ENCODE data around the gene HK1. TPM values are rescaled to one million over a fixed set of nuclear protein-coding genes. Genes with fewer than 3 reads are reported as not detected.

The HK1 gene
- total and polyA plus RNA-seq, 12 donors, result 18.4 to 79.3 (median 45.1) TPM

DNA sequence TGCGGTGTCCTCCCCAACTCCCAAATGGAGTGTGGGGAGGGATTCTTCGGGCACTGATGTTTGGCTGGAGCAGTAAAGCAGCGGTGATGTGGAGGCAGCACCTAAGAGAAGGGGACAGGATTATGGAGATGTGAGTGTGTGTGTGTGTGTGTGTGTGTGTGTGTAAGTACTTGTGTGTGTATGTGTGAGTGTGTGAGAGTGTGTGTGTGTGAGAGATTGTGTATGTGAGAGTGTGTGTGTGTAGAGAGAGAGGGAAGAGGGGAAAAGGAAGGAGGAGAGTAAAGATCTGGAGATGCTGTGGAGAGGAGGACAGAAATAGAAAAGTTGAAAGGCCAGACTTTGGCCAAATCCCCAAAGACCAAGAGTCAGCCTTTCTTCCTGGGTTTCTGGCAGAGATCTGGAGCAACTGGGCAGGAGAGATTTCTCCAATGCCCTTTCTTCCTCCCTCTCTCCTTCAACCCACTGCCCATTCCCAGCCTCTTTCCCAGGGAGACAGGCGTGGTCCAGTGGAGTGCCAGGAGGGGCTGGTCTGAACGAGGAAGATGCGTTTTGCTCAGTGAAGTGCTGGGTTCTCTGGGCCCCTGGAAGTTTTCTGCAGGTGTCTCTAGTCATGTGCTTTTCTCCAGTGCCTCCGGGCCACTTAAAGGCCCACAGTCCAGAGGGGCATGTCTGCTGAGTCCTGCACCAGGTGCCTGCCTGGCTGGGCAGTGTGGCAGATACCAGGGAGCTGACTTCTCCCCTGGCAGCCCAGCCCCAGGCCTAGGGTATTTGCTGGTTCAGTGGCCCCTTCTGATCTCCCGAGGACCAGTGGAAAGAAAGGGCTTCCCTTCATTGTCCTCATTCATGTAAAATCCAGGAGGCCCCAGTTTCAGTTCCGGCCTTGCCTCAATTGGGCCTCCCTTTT is 60.5 kb downstream of the HK1 start:
- intact Hi-C loops (cut with DNase I), result no loop called here
- H3K9me3 ChIP-seq (replicated peaks in 1 of 3), result no peaks in the 10 kb centered on the region
- no peaks in the 10 kb centered on the region for H3K36me3 ChIP-seq (replicated peaks in 1 of 2)
- 73 to 82% (median 78%) methylated on average over 8 to 9 of the region's 9 CpGs for WGBS, 4 donors
- H3K4me1 ChIP-seq (replicated peaks in 1 of 2), result peaks cover 6 to 54% of the 10 kb centered on the region in 2 donors
- no peaks in the 10 kb centered on the region for H3K27me3 ChIP-seq
- H3K27ac ChIP-seq, result peak overlapping the region in 3 of 5 donors; percentile 8 to 83 (median 58)
- DNase-seq, result no peak
- no peak overlapping the region for H3K4me3 ChIP-seq
- TF ChIP-seq POLR2A (IDR thresholded peaks at IDR 0.05), result no peak
- TF ChIP-seq, protein P1, sequence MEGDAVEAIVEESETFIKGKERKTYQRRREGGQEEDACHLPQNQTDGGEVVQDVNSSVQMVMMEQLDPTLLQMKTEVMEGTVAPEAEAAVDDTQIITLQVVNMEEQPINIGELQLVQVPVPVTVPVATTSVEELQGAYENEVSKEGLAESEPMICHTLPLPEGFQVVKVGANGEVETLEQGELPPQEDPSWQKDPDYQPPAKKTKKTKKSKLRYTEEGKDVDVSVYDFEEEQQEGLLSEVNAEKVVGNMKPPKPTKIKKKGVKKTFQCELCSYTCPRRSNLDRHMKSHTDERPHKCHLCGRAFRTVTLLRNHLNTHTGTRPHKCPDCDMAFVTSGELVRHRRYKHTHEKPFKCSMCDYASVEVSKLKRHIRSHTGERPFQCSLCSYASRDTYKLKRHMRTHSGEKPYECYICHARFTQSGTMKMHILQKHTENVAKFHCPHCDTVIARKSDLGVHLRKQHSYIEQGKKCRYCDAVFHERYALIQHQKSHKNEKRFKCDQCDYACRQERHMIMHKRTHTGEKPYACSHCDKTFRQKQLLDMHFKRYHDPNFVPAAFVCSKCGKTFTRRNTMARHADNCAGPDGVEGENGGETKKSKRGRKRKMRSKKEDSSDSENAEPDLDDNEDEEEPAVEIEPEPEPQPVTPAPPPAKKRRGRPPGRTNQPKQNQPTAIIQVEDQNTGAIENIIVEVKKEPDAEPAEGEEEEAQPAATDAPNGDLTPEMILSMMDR (IDR thresholded peaks at IDR 0.05), result no peak

DNA sequence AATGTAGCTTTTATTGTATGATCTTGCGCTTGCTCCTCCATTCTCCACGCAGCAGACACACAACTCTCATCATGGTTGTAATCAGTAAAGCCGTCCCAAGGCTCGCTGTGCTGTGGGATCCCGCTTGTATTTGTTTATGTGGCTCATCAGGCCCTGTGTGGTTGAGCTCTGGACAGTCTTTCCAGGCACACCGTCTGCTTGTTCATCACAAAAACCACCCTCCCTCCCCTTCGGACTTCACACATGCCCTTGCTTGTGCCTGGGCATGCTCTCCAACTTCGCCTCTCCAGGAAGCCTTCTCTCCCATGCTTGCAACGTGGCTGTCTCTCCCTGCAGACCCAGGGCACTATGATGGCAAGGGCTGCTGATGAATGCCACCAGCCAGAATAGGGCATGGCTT is 62.4 kb downstream of the HK1 start:
- peaks cover 0 to 38% of the 10 kb centered on the region in 2 donors for H3K4me1 ChIP-seq (replicated peaks in 1 of 2)
- intact Hi-C loops (cut with DNase I), result no loop called here
- TF ChIP-seq, protein P1 (IDR thresholded peaks at IDR 0.05), result no peak
- TF ChIP-seq POLR2A (IDR thresholded peaks at IDR 0.05), result no peak
- WGBS, 4 donors, result 89 to 96% (median 91%) methylated on average over 9 of the region's 9 CpGs
- no peaks in the 10 kb centered on the region for H3K27me3 ChIP-seq
- no peak for DNase-seq
- no peaks in the 10 kb centered on the region for H3K9me3 ChIP-seq (replicated peaks in 1 of 3)
- H3K4me3 ChIP-seq, result no peak overlapping the region
- no peak overlapping the region for H3K27ac ChIP-seq
- peaks cover 0 to 16% of the 10 kb centered on the region in 2 donors for H3K36me3 ChIP-seq (replicated peaks in 1 of 2)

DNA sequence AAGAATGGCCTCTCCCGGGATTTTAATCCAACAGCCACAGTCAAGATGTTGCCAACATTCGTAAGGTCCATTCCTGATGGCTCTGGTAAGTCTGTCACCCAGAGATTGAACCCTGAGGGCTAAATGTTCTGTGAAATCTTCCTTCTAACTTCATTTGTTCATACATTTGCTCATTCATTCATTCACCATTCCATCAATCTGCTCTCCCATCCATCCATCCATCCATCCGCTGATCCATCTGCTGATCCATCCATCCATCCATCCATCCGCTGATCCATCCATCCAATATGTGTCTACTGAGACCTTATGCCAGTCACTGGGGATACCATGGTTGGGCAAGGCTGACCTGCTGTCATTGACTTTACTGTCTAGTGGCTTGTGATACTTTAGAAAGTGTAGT is 65.6 kb downstream of the HK1 start:
- Histone ChIP-seq H3K9me3 (replicated peaks in 1 of 3) (no peaks in the 10 kb centered on the region), H3K27me3 (no peaks in the 10 kb centered on the region), H3K4me3 (no peak overlapping the region), H3K4me1 (replicated peaks in 1 of 2) (peaks cover 0 to 28% of the 10 kb centered on the region in 2 donors), H3K27ac (no peak overlapping the region), H3K36me3 (replicated peaks in 1 of 2) (peaks cover 0 to 16% of the 10 kb centered on the region in 2 donors)
- no peak for DNase-seq
- intact Hi-C loops (cut with DNase I), result no loop called here
- TF ChIP-seq, protein P1 (IDR thresholded peaks at IDR 0.05), result no peak
- TF ChIP-seq POLR2A (IDR thresholded peaks at IDR 0.05), result no peak
- 90 to 97% (median 94%) methylated on average over 4 of the region's 4 CpGs for WGBS, 4 donors

DNA sequence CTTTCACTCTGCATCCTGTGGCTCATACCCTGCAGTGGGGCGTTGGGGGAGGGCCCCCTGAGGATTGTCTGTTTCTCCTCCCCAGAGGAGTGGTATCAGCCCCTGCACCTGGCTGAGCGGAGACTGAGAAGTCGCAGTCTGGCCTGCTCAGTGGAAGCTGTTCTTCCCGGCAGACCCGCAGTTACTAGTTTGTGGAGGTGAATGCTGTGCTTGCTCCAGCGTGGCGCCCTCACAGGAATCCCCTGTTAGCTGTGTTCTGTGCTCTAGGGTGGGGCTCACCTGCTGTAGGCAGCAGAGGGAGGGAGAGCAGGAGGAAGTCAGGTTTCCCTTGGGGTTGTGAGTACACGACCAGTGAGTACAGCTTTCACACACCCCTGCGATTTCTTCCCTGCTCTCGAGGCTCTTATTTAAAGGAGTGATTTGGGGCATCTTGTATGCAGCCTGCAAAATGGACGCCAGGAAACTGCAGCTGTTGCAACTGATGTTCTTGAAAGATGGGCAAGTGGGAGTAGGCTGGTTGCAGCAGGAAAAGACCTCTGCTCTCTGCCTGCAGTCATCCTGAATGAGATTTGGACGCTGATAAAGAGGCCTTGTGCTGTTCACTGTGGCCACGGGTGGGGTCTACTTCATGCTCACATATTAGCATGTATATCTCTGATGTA is 66.4 kb downstream of the HK1 start:
- no peak for DNase-seq
- TF ChIP-seq, protein P1 (IDR thresholded peaks at IDR 0.05), result no peak
- TF ChIP-seq POLR2A (IDR thresholded peaks at IDR 0.05), result no peak
- no peaks in the 10 kb centered on the region for H3K9me3 ChIP-seq (replicated peaks in 1 of 3)
- no peak overlapping the region for H3K4me3 ChIP-seq
- intact Hi-C loops (cut with DNase I), result no loop called here
- no peaks in the 10 kb centered on the region for H3K27me3 ChIP-seq
- WGBS, 4 donors, result 79 to 86% (median 83%) methylated on average over 12 to 13 of the region's 13 CpGs
- H3K27ac ChIP-seq, result no peak overlapping the region
- H3K4me1 ChIP-seq (replicated peaks in 1 of 2), result peaks cover 0 to 23% of the 10 kb centered on the region in 2 donors
- H3K36me3 ChIP-seq (replicated peaks in 1 of 2), result peaks cover 0 to 16% of the 10 kb centered on the region in 2 donors

Data from adrenal gland (tissue), 12 donors.